Cardiac fibroblast (primary cell): ENCODE results near the gene NAXD.
"Not testable (repeated sequence)": the region's sequence is repeated elsewhere in the genome, so short reads cannot be mapped to it uniquely, and the experiment has no call there.

ENCODE experiments used
- DNase-seq, 2 donors: peaks; one replicate each; pipeline versions ENCODE4 v3.0.0 to v3.0.0-alpha.2; 2010; ENCODE audit warnings: low read depth in 2 of 2
- H3K4me3 ChIP-seq, 2 donors: replicated peaks in 1 of 2; 1 replicate in 1 of 2; 2 replicates in 1 of 2; pipeline ENCODE4 v1.5.1; 2011; ENCODE audit warnings: low read depth in 2 of 2, low read length in 2 of 2, mild to moderate bottlenecking in 2 of 2, moderate library complexity in 1 of 2
- CTCF ChIP-seq: IDR thresholded peaks from one replicate; pipeline ENCODE4 v1.5.1; 2011; ENCODE audit warnings: low read depth, mild to moderate bottlenecking, low read length, inconsistent platforms

The NAXD gene

DNA sequence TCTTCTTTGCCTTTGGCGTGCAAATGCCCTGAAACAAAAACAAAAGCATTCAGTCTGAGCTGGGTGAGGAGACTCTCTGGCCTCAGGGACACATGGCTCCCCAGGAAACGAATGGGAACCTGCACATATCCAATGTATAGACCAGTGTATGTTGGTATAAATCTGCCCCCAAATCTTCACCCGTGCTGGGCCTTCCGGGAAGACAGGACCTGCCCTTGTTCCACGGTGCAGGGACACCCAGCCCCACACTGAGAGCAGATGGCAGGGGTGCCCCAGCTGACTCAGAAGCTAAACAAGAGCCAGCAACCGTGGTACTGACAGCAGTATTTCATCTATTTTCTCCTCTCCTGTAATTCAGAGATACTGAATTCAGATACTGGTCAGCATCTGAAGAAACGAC, 48.1 kb downstream of the NAXD start:
- no peak for TF ChIP-seq CTCF
- no peak for DNase-seq
- H3K4me3 ChIP-seq, result no peak overlapping the region

- no peak for DNase-seq
- no peak for TF ChIP-seq CTCF
- H3K4me3 ChIP-seq, result no peak overlapping the region
Observed at GRCh38 chr13:110664041-110664440, 48.7 kb downstream of the NAXD start.

- TF ChIP-seq CTCF, result no peak
- DNase-seq, result no peak
- H3K4me3 ChIP-seq, result no peak overlapping the region
Observed at GRCh38 chr13:110664673-110665072, 49.3 kb downstream of the NAXD start.

- no peak for DNase-seq
- TF ChIP-seq CTCF, result no peak
- H3K4me3 ChIP-seq, result no peak overlapping the region
Observed at GRCh38 chr13:110665491-110666254, 50.3 kb downstream of the NAXD start.

GRCh38 chr13:110666255-110666533, 50.8 kb downstream of the NAXD start:
- TF ChIP-seq CTCF, result no peak
- H3K4me3 ChIP-seq, result no peak overlapping the region
- DNase-seq, result no peak

DNA sequence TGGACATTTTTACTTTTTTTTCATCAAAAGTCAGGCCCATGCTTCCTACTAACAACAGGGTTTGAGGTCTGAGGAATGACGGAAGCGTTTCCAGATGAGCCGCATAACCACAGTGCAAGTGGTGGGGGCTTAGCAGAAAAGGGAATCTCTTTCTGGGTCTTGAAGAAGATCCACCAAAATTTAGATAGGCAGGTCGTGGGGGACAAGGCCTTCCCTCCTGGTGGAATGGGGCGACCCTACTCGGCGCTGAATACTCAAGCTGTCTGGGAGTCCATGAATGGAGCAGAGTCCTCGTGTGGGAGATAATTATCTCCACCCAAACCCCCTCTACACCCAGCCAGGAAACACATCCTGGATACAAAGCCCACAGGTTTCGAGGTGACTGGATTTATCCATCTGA, 53.7 kb downstream of the NAXD start:
- H3K4me3 ChIP-seq, result no peak overlapping the region
- no peak for TF ChIP-seq CTCF
- no peak for DNase-seq

GRCh38 chr13:110669814-110670213, 54.5 kb downstream of the NAXD start:
- not testable (repeated sequence) for DNase-seq, H3K4me3 ChIP-seq
